ENCODE results near the gene HEMK1.

Gene HEMK1

DNA sequence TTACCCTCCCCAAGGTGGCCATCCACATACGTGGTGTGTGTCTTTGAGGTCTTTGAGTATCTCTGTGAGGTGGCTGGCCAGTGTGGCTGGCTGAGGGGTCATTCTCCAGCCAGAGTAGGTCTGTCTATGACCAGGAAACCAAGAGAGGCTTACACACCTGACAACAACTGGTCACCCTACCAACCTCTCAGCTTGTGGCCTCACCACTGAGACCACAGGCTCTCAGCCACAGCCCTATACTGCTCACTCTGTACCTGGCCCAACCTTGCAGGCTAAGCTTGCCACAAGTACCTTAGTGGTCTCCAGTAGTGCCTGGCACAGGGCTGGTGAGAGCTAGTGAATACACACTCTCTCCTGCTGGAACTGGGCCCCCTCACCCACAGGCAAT, 5.1 kb downstream of the HEMK1 start:
- no peak for DNase-seq (ENCODE audit: low read depth in 2 of 2)

DNA sequence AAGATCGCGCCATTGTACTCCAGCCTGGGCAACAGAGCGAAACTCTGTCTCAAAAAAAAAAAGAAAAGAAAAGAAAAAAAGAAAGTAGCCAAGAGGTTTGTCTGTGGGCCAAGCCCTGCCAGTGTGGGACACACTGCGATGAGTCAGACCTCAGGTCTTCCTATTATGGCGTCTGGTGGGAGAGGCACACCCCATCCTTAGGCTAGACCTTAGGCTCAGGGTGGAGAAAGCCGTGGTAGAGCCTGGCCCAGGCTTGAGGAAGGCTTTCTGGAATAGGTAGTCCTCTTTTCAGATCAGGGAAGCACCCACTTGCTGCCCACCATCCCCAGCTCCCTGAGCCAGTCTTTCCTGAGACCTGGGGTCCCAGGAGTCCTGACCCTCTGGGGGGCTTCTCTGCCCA, 6.0 kb downstream of the HEMK1 start:
- no peak for DNase-seq (ENCODE audit: low read depth in 2 of 2)

DNA sequence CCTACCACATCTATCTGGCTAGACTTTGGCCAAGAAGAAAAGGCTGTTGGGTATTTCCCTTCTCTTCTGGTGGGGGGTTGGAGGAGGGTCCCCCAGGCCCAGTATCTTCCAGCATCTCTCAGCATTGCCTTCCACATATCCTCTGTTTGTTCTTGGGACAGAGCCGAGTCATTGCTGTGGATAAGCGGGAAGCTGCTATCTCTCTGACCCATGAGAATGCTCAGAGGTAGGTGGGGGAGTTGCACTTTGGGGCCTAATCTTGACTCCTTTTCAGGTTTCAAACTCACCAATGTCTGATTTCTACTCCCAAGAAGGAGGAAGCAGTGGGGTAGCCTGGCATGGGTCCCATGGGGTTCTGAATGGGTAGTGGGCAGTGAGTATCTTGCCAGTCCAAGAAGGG, 8.0 kb downstream of the HEMK1 start:
- DNase-seq (ENCODE audit: low read depth in 2 of 2): no peak

DNA sequence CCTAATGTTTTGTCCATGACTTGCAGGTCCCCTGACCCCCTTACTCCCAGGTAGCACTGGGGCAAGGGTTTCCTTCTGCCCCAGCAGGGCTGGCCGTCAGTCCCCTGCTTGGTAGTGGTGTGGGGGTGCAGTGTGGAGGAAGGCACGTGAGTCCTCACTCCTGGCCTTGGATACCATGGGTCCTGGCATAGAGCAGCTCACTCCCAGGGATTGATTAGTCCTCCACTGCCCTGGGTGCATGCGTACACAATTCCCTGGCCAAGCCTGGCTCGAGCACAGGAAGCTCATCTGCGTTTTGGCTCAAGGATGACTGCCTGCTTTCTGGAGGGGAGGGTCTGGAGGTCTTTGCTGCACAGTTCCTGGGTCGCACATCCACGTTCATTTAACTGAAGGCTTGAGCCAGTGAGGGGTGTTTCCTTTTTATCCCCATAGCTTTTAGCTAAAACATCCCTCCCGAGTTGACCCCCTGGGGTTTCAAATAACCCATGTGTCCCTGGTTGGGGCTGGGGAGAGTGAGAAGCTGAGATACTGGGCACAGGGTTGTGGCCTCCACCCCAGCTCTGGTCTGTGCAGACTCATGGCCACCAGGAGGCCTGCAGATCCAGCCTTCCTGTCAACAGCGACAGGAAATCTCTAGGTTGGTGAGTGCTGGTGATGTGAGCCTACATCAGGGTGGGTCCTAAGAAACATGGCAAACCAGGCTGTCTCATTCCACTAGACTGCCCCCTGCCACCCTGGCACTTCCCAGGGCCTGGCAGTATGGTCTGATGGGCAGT, 11.5 kb downstream of the HEMK1 start:
- no peak for DNase-seq (ENCODE audit: low read depth in 2 of 2)

DNA sequence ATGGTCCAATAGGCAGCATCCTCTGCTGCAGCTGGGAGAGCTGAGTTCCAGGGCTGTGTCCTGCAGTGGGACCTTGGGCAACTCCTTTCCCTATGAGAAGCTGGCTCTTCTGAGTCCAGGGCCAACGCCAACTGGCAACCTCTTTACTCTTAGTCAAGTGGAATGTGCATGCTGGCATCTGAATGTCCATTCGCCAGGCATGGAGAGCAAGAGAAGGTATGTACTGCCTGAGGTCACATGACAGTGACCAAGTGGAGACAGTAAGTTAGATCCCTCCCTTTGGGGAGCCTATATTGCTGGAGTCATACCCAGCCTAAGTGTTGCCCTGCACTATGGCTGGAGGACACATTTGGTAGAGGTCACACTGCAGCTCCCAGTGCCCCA, 12.1 kb downstream of the HEMK1 start:
- no peak for DNase-seq (ENCODE audit: low read depth in 2 of 2)

DNA sequence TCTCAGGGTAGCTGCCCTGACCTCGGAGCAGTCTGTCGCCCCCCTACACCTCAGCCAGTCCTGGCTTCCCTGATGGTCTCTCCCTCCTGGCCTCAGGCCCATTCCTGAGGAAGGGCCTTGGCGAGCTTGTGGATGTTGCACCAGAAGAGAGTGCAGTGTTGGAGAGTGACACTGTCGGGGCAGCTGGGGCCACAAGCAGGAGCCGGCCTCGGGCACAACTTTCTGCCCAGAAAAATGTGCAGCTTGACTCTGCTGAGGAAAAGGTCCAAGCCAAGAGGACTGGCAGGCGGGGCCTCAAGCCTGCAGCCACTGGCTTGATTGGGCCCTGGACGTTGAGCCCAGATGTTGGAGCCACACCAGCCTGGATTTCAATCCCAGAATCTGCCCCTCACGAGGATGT, 12.8 kb downstream of the HEMK1 start:
- no peak for DNase-seq (ENCODE audit: low read depth in 2 of 2)

DNA sequence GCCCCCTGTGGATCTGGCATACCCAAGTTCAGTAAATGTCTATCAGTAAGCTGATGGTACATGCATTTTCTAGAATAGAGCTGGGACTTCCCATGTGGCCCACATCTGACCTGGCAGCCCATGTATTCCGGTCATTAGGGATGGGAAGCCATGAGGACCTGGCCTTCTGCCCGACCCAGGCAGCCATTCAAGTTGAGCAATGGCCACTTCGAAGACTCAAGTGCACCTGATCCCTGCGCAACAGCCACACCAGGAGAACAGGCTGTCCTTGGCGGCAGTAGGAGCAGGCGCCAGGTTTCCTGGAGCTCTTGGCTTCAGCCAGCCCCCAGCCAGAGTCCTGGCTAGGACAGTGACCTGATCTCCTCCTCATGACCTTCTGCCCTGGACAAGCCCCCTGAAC, 14.6 kb downstream of the HEMK1 start:
- DNase-seq (ENCODE audit: low read depth in 2 of 2): no peak

DNA sequence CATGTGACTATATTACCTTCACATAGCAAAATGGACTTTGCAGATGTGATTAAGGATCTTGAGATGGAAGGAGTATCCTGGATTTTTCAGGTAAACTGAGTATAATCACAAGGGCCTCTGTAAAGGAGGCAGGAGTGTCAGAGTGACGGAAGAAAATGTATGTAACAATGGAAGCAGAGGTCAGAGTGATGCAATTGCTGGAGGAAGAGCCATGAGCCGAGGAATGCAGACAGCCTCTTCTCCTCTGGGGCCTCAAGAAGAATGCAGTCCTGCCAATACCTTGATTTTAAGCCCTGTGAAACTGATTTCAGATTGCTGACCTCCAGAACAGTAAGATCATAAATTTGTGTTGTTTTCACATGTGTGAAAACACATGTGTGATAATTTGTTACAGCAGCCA, 15.1 kb downstream of the HEMK1 start:
- DNase-seq (ENCODE audit: low read depth in 2 of 2): peak in 1 of 2 experiments; percentile 23

DNA sequence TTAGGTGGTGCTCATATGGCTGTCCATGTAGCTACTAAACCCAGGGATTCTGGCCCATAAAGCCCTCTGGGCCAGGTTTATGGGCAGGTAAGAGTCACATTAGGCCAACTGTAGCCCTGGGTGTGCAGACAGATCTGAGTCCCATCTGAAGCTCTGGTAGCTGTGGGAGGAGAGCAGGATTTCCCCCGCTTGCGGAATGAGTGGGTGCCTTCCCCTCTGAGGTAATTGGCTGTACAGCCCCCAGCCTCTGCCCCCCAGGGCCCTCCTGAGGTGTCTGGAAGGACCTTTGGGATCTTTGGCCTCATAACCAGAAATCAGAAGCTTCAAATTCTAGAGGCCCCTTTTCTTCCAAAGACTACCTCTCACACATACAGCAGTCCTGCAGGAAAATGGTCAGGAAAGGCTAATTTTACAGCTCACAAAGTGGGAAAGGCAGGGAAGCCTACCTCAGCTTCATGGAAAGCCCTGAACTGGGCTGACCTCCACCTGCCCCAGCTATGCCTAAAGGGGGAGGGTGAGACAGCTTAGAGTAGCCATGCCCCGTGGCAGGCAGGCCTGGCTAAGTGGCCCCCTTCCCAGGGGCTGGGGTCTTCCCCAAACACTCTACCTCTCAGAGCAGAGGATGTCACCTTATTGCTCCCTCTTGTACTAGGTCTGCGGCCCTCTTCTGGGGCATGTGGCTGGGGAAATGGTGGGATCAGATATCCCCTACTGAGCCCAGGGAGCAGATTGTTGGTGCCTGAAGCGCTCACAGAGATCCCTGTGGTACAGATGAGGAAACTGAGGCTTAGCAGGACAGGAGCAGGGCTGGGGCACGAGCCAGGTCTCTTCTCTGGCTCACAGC, 16.8 kb downstream of the HEMK1 start:
- no peak for DNase-seq (ENCODE audit: low read depth in 2 of 2)

DNA sequence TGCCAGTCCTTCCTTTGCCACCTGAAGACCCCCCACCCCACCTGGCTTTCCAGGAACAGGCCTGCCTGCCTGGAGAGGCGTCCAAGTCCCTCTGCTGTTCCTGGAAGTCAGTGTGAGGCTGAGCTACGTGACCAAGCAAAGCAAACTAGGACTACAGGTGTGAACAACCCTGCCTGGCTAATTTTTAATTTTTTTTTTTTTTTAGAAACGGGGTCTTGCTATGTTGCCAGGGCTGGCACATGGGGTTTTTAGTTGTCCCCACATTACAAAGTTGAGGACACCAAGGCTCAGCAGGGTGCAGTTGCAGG, 17.4 kb downstream of the HEMK1 start:
- DNase-seq (ENCODE audit: low read depth in 2 of 2): no peak

DNA sequence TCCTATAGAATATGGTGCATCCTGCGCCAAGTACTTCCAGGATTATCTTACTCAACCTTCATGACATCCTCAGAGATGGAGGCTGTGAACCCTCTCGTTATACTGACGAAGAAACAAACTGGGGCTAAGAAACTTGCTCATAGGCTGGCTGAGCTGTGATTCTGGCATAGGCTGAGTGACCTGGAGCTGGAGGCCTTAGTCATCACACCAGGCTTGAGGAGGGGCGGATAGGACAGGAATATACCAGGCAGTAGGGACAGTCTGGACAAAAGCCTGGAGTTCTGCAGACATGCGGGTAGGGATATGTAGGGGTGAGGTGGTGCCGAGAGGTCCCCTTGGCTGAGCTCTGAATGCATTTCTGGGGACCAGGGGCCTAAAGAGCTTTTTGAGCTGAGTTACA, 18.1 kb downstream of the HEMK1 start:
- no peak for DNase-seq (ENCODE audit: low read depth in 2 of 2)

DNA sequence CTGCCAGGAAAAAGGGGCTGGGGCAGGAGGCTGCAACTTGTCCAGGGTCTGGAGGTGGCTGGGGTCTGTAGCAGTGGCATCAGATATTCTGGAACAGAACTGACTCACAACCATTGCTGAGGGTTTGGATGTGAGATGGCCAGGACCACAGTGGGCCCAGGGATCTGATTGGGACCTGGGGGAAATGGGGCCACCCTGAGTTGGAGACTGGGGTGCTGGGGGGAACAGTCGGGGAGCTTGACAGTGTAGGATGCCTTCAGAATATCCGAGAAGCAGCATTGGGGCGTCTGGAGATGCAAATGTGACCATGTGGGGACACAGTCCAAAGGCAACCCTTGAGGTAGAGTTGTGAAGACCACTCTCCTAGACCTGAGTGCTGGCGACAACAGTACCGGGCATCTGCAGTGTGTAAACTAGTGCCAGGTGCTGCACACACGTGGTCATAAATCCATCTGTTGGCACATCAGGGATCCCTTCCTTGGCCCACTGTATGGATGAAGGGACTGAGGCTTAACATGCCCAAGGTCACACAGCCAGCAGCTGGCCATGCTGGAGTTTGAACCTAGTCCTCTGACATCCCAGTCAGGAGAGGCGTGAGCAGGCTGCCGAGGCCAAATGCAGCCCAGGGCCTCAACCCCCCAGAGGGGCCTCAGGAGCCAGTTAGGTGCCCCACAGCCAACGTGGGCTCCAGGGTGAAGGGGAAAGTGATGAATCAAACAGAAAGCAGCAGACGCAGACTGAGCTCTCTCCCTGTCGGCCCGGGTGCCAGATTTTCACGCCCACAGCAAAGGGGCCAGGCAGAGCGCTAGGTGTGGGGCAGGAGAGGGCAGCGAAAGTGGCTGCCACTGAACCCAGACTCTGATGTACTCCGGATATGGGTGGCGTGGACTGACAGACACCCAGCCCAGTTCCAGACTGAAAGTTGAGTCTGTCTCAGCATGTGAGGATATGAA, 18.8 kb downstream of the HEMK1 start:
- DNase-seq (ENCODE audit: low read depth in 2 of 2): no peak

DNA sequence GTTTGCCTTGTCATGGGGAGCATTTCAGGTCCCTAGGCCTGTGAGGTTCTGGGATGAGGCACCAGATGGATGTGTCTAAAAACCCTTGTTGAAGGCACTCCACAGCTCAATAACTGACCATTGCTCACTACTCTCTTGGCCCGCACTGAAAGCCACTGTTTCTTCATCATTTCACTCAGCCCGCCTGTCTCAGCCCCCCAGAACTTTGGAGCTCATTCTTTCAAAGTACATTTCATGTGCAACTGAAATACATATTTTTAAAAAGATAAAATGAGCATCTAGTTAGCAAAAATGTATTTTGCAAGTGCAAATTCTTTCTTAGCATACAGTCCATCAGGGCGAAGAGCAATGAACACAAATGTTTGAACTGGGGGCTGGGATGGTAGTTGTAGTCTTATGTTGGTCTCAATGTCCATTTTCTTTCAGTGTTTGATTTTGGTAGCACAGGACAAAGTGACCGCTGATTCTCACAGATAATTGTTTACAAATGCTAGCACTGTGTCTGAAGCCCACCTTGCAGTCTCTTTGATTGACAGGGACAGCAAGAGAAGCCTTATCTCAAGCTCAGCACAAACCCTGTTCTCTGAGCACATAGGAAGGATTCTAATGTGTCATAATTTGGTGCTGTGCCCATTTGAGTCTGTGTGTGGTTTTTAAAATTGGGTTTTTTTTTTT, 19.6 kb downstream of the HEMK1 start:
- DNase-seq (ENCODE audit: low read depth in 2 of 2): no peak

DNA sequence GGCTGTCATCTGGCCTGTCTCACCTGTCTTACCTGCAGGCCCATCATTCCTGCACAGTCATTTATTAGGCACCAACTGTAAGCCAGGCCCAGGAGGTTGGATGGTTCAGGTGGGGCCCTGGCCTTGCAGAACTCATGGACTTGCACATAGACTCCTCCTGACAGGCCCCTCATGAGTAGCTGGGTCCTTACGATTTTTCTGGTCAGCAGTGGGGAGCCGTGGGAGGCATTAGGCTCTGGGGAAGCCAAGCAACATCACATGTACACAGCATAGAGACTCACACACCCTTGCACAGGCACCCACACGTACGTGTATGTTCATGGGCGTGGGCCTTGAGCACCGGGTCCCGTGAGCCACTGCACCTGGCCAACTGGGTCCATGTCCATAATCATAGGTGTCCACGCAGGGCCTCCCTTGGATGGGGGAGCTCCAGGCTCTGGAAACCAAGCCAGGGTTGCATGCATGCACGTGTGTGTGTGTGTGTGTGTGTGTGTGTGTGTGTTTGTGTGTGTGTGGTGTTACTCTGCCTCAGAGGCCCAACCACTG, 21.9 kb downstream of the HEMK1 start:
- no peak for DNase-seq (ENCODE audit: low read depth in 2 of 2)

DNA sequence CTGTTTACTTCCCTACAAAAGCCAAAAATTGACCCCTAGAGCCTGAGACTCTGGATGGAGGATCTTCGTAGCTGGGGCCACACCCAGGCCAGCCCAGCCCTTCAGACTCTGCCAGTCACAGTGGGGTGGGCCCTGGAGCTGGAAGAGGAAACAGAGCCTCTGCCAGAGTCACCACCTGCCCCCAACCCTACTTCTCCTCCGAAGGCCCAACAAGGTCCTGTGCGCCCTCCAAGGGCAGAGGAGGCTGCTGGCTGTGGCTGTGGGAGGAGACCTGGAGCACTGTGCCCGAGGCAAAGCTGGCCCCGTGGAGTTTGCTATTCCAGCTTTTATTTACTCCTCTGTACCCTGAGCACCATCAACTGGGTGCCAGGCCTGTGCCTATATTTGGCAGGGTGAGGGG, 23.2 kb downstream of the HEMK1 start:
- DNase-seq (ENCODE audit: low read depth in 2 of 2): no peak

DNA sequence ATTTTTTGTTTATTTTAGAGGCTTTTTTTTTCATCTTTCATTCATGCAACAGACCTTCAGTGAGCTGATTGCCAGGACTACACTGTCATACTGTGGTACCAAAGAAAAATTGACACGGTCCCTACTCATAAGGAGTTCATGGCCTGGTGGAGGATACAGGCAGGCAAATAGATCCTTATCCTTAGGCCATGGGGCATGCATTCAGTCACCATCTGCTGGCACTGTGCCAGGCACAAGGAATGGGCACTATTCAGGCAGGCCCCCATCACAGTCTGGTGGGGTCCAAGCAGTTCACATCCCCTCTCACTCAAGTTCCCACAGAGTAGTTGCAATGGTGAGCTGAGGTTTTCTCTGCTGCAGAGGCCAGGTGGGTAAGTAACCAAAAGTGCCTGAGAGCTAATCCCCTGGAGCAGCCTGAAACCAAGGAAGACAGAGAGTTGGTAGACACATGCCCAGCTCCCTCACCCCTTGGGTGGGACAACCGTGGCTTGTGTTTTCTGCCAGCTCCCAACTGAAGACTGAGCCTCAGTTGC, 25.0 kb downstream of the HEMK1 start:
- DNase-seq (ENCODE audit: low read depth in 2 of 2): no peak

DNA sequence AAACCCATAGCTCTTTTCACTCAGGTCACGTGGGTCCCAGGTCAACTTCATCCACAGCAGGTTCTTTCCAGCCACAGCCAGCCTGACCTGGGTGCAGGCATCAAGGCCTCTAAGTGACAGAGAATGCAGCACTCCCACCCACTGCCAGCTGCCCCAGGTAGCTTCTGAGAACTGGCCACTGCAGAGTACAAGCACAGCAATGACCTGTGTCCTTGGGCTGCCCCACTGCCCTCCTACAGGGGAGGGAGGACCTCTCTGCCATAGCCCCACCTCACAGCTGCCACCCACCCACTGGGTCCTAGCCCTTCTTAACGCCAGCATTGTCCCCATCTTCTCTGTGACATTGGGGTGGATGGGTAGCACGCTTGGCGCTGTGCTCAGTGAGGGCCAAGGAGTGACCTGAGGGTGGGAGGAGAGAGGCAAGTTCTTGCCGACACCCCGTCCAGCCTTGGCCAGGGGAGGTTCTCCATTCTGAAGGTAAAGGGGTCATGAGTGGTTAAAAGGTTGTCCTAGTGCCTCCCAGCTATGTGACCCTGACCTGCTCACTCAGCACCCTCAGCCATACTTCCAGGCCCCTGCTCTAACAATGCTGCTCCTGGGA, 29.9 kb downstream of the HEMK1 start:
- DNase-seq (ENCODE audit: low read depth in 2 of 2): no peak

DNA sequence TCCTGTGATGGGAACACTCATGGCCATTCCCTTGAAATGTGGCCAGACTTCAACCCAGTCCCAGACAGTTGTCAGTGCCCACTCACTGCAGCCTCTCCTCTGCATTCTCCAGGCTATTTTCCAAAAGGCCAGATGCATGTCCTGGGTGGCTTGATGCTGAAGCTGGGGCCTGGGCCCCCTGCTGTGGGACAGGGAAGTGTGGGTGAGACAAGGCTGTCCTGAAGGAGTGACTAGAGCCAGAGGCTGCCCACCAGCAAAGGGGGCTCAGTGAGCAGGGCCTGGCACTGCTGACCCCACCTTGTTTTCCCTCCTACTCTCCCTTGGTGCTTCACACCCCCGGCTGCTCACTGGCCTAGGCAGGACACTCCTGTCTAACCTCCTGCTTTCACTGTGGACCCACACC, 30.4 kb downstream of the HEMK1 start:
- no peak for DNase-seq (ENCODE audit: low read depth in 2 of 2)

DNA sequence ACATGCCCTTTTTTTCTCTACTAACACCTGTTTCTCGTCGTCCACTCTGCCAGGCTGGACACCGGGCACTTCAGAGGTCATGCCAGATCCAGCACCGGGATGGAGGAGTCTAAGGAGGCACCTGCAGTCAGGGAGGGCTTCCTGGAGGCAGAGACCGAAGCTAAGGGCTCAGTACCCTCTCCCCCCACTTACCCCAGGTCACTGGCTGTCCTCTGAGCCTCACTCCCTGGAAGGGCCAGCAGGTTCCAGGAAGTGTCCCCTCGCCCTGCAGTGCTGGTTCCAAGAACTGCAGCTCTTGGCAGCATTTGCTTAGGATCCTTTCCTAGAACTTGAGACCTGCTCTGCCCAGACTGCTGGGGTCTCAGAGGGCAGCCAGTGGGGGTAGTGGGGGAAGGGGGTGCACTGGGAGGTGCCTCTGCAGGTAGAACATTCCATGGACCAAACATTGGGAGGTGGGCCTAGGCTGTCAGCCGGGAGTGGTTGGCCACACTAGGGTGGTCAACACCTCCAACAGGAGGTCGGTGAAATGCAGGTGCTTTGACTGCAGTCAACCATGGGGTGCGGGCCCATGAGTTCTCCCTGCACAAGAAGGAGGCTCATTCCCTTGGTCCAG, 30.9 kb downstream of the HEMK1 start:
- no peak for DNase-seq (ENCODE audit: low read depth in 2 of 2)

DNA sequence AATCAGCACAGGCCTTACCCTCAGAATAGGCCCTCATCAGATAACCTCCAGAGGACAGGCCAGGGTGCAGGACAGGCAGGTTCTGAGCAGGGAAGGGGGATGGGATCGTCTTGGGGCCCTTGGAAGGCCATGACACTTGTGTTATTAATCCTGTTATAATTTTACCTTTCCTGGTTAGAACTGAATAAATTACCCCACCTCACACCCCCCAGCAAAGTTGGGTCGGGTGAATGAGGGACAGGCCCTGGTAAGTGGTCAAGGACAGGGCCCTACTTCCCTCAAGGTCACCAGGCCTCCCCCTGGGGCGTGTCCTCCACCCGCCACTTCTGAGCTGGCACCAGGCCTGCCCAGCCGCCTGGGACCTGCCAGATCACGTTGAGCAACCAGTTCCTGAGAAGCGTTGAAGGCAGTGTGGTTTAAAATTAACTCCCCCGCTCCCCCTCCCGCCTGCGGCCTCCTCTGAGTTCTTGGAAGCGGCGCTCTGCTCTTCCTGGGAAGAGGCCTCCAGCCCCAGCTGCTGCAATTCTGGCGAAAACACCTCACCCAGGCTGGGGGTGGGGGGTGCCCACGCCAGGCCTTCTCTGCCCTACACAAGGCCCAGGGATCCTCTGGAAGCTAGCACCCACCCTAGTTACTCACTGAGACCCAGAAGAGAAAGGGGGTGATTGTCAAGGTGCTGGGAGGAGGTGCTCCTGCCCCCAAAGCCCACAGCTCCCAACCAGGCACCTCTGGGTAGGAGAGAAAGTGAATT, 31.7 kb downstream of the HEMK1 start:
- peak; percentile 91 to 94 for DNase-seq (ENCODE audit: low read depth in 2 of 2)
